HG03103 (cell line): ENCODE data around the gene THPO.

Source experiments
- ATAC-seq: cut with Tn5 transposase; IDR thresholded peaks from one replicate; pipeline ENCODE4 v1.9.1; 2021; ENCODE audit warnings: low read depth; ENCODE audit not compliant: unreplicated experiment

The THPO gene

GRCh38 chr3:184386047-184386806, 8.2 kb upstream of the THPO start:
- ATAC-seq = no peak

DNA sequence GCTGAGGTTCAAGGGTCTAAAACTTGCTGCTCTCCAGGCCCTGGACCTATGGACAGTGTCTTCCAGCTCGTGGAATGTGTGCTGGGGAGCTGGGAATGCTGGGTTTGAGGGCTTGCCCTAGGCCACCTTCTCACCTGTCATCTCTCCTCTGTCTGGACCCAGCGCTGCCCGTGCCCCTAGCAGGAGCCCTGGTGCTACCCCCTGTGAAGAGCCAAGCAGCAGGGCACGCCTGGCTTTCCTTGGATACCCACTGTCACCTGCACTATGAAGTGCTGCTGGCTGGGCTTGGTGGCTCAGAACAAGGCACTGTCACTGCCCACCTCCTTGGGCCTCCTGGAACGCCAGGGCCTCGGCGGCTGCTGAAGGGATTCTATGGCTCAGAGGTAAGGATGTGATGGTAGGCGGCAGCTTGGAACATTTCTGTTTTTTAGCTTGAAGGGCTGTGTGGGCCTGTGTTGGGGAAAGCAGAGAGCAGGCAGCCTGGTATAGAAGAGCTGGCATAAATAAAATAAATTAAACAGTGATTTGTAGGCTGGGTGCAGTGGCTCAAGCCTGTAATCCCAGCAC, 6.9 kb upstream of the THPO start:
- no peak for ATAC-seq

GRCh38 chr3:184384342-184384741, 6.3 kb upstream of the THPO start:
- no peak for ATAC-seq

DNA sequence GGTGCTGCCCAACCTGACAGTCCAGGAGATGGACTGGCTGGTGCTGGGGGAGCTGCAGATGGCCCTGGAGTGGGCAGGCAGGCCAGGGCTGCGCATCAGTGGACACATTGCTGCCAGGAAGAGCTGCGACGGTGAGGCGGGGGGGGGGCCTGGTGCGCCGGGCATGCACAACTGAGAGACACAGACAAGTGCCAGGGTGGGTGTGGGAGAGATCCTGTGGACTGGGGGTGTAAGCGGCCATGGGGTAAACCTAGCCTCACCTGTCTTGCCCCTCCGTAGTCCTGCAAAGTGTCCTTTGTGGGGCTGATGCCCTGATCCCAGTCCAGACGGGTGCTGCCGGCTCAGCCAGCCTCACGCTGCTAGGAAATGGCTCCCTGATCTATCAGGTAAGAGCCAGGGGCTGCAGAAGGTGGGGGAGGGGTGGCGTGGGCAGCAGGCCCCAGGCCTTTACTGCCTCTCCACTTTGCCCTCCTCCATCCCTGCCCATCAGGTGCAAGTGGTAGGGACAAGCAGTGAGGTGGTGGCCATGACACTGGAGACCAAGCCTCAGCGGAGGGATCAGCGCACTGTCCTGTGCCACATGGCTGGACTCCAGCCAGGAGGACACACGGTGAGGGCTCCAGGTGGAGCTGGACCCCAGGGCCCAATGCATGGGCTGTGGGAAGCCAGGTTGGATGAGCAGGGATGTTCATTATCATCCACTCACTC, 5.2 kb upstream of the THPO start:
- ATAC-seq = no peak

DNA sequence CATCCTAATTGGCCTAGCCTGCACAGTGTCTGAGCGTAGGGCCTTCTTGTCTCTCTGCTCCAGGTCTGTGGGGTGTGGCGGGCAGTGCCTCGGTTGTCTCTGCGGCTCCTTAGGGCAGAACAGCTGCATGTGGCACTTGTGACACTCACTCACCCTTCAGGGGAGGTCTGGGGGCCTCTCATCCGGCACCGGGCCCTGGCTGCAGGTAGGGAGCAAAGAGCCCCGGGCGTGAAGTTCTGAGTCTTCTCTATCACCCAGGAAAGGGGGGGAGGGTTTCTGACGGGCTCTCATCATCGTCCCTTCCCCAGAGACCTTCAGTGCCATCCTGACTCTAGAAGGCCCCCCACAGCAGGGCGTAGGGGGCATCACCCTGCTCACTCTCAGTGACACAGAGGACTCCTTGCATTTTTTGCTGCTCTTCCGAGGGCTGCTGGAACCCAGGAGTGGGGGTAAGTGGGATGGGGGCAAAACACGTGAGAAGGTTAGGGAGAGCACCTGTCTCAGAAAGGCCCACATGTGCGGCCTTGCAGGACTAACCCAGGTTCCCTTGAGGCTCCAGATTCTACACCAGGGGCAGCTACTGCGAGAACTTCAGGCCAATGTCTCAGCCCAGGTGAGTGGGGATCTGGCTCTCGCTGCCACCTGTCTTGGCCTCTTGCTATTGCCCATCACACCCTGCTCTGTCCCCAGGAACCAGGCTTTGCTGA, 4.5 kb upstream of the THPO start:
- ATAC-seq = no peak

DNA sequence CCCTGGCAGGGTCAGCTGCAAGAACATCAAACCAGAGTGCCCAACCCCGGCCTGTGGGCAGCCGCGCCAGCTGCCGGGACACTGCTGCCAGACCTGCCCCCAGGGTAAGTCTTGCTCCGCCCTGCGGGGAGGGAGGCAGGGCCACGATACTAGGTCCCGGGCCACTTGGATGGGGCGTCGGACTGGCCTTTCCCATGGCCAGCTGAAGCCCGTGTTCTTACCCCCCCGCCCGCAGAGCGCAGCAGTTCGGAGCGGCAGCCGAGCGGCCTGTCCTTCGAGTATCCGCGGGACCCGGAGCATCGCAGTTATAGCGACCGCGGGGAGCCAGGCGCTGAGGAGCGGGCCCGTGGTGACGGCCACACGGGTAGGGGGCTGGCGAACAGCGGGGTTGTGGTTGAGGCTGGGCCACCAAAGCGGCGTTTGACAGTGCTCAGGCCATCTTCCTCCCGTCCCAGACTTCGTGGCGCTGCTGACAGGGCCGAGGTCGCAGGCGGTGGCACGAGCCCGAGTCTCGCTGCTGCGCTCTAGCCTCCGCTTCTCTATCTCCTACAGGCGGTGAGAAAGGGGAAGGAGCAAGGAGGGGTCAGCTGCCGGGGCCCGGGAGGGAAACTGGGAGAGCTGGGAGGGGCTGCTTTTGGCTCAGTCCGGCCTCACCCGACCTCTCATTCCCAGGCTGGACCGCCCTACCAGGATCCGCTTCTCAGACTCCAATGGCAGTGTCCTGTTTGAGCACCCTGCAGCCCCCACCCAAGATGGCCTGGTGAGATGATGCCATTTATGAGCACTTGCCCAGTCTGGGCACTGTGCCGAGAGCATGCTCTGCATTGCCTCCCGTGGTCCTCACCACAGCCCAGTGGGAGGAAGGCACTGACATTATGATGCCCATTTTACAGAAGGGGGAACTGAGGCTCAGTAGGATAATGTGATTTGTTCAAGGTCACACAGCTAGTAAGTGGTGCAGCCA, 3.5 kb upstream of the THPO start:
- no peak for ATAC-seq

DNA sequence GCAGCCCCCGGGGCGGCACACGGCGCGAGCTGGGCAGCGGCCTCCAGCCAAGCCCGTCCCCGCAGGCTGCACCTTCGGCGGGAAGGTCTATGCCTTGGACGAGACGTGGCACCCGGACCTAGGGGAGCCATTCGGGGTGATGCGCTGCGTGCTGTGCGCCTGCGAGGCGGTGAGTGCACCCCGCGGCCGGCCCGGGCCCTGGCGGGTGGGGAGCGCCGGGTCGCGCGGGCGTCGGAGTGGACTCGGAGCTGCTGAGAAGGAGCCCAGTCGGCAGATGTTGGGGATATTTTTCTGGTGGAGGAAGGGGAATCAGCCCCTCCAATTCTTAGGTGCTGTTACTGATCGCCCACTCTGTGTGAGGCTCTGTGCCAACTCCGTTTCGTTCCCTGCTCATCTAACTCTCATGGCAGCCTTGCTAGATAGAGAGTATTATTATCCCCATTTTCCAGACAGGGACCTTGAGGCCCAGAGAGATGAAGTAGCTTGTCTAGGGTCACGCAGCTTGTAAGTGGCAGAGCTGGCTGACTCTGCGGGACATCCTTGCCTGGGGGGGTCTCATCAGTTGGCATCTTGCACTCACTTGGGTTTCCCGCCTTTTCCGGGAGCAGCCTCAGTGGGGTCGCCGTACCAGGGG, 2.7 kb upstream of the THPO start:
- no peak for ATAC-seq

DNA sequence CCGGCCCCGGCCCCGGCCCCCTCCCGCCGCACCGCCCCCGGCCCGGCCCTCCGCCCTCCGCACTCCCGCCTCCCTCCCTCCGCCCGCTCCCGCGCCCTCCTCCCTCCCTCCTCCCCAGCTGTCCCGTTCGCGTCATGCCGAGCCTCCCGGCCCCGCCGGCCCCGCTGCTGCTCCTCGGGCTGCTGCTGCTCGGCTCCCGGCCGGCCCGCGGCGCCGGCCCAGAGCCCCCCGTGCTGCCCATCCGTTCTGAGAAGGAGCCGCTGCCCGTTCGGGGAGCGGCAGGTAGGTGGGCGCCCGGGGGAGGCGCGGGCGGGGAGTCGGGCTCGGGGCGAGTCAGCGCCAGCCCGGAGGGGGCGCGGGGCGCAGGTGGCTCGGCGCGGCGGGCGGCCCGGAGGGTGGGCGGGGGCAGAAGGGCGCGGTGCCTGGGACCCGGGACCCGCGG, 2.2 kb upstream of the THPO start:
- ATAC-seq = no peak

DNA sequence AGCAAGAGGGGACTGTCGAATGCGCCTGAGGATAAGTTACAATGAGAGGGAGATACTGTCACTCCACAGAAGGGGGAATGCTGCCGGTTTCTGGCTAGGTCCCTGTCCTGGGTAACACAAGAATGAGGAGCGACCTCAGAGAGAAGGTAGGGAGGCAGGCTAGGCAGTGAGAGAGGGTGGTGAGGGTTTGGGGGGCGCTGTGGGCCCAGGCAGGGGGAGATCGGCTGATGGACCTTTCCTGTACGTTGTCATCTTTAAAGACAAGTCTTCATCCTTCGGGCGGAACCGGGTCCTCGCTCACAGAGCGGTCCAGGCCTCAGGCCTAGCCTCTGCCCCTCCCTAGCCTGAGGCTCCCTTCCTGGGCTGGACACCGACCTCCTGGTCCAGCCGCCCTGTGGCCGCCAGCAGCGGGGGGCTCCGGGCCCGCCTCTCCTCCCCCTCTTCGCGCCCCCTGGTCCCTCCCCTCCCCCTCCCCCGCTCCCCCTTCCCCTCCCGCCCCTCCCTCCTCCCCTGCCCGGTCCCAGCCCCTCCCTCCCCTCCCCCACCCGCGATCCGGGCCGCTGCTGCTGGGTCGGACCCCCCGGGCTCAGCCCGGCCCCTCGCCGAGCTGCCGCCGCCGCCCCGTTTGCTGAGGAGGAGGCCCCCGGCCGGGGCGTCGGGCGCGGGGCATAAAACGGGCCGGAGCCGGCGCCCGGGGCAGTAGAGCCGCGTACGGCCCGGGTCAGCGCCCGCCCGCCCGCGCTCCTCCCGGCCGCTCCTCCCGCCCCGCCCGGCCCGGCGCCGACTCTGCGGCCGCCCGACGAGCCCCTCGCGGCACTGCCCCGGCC, 1.6 kb upstream of the THPO start, which contains the start of gene CHRD:
Gene CHRD (plus strand): TSS at position 697 of the 827 bp plus-strand sequence. CDS start 265 bp downstream, outside the sequence.
- ATAC-seq = no peak

DNA sequence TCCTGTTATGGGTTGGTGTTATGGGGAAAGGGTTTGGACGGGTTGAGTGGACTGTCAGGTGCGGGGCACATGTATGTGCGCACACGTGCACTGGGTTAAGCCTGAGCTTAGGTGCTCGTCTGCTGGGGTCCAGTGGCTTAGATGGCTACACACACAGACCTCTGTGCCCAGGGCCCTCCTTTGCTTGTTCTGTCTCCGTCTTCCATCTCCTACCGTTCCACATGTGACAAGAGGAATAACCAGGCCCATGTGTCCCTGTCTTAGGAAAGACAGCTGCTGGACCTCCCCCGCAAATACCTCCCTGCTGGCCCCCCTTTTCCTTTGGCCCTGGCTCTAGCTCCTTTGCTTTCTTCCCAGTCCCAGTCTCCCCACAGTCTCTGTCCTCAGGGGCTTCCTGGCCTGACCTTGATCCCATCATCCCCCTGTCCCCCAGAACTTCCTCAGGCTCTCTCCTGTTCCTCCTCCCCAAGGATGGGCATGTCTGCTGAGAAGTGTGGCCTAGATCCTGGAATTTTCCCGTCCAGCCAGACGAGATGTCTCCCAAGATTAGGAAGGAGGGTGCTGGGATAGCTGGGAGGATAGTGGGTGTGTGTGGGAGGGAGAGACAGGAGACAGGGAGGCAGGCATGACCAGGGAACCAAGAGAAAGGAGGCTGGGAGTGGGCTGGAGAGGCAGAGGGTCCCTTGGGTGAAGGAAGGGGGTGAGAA, 797 bp upstream of the THPO start:
- ATAC-seq = no peak

GRCh38 chr3:184377374-184377773, 633 bp downstream of the THPO start:
- ATAC-seq = no peak

GRCh38 chr3:184375747-184376461, 2.1 kb downstream of the THPO start:
- ATAC-seq = no peak

DNA sequence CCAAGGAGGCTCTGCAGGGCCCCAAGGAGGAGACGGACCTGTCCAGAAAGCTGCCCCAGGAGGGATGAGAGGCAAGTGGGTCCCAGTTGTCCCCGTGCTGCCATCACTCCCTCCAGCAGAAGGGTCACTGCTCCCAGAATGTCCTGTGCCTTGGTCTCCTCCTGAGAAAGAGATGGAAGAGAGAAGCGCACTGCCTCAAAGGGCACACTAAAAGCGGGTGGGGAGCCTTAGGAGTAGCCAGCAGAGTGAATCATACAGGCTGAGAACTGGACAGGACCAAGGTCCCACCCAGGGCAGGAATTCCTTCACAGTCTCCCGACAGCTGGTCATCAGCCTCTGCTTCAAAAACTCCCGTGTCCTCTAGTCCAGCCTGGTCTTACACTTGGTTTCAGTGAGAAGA, 4.6 kb downstream of the THPO start:
- ATAC-seq = no peak

GRCh38 chr3:184372911-184373310, 5.1 kb downstream of the THPO start:
- no peak for ATAC-seq

- ATAC-seq = no peak
Measured at GRCh38 chr3:184372296-184372821, 5.6 kb downstream of the THPO start.

GRCh38 chr3:184371570-184372018, 6.4 kb downstream of the THPO start:
- ATAC-seq = no peak

DNA sequence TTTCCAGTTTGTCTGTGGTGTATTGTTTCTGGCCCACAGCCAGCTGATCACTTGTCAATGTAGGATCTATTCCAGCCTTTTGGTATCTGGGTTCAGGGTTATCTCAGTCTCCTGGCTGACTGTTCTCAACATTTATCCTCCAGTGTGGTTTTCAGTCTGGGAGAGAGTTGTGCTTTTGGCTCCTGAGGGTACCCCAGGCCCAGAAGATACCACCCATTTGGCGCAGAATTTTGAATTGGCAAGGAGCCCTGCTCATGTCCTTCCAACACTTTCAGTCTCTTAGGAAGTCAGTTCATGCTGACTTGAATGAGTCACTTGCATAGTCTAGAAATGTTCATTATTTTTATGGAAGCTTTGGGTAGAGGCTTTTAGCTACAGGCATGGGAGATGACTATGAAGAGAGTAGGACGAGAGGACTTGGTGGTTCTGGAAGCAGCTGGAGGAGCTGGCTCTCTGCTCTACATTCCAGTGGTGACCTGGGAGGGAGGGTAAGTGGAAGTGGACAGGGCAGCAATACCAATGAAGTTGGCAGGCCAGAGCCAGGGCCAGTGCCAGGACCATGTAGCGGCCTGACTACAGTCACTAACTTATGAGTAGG, 9.3 kb downstream of the THPO start:
- ATAC-seq = no peak
